Vagina (tissue), 2 donors: Measurements from ENCODE around the gene SVIL.

Experiments
- CTCF ChIP-seq, 3 experiments: fragments of 450-650 bp in 2 of 3; fragments of 200-600 bp in 1 of 3; sonication (generic) in 1 of 3; IDR thresholded peaks; one replicate each; pipeline ENCODE4 v1.5.1; 2017 to 2019; ENCODE audit warnings: antibody characterized with exemption in 3 of 3, mild to moderate bottlenecking in 2 of 3, moderate library complexity in 2 of 3
- POLR2A ChIP-seq, 2 donors: fragments of 450-650 bp; IDR thresholded peaks; one replicate each; pipeline ENCODE4 v1.6.1; 2017; ENCODE audit warnings: antibody characterized with exemption in 2 of 2, mild to moderate bottlenecking in 2 of 2, moderate library complexity in 2 of 2
- POLR2AphosphoS5 ChIP-seq, 2 donors: sonication (generic); formaldehyde crosslinking; IDR thresholded peaks; one replicate each; pipeline ENCODE4 v1.9.0; 2017; ENCODE audit warnings: antibody characterized with exemption in 2 of 2, mild to moderate bottlenecking in 2 of 2, low read depth in 1 of 2; ENCODE audit not compliant: insufficient read depth in 1 of 2

GRCh38 chr10:29492774-29493173, 142.0 kb downstream of the SVIL start:
- TF ChIP-seq CTCF (IDR thresholded peaks at IDR 0.05) (no peak), POLR2A (IDR thresholded peaks at IDR 0.05) (no peak), POLR2AphosphoS5 (IDR thresholded peaks at IDR 0.05; ENCODE audit: insufficient read depth in 1 of 2, low read depth in 1 of 2) (no peak)
